Esophagus muscularis mucosa (tissue), 4 donors: Measurements from ENCODE around the gene UCP2. TPM values are rescaled to one million over a fixed set of nuclear protein-coding genes. Genes with fewer than 3 reads are reported as not detected.
A peak's percentile ranks its signal among the peaks of the same experiment; 100 is the strongest.

ENCODE experiments used
- DNase-seq: peaks from one replicate; pipeline ENCODE4 v3.0.0-alpha.2; 2017; ENCODE audit errors: extremely low spot score
- H3K27ac ChIP-seq, 4 donors: fragments of 200-600 bp; sonication (generic); replicated peaks in 1 of 4; 1 replicate in 3 of 4; 2 replicates in 1 of 4; pipeline ENCODE4 v1.5.1; 2016 to 2019; ENCODE audit warnings: mild to moderate bottlenecking in 1 of 4
- H3K27me3 ChIP-seq, 4 donors: fragments of 200-600 bp; sonication (generic); one replicate each; pipeline versions ENCODE4 v1.5.1 to v1.6.0; 2016 to 2019
- H3K36me3 ChIP-seq, 4 donors: fragments of 200-600 bp; sonication (generic); one replicate each; pipeline ENCODE4 v1.5.1; 2016 to 2019
- H3K4me1 ChIP-seq, 4 donors: fragments of 200-600 bp; sonication (generic); one replicate each; pipeline ENCODE4 v1.5.1; 2016 to 2019
- H3K4me3 ChIP-seq, 4 donors: fragments of 200-600 bp; sonication (generic); 1 replicate in 2 of 4; 2 replicates in 2 of 4; pipeline ENCODE4 v1.5.1; 2016 to 2019; ENCODE audit warnings: mild to moderate bottlenecking in 4 of 4, moderate library complexity in 1 of 4
- H3K9me3 ChIP-seq, 4 donors: fragments of 200-600 bp; sonication (generic); 1 replicate in 3 of 4; 2 replicates in 1 of 4; pipeline ENCODE4 v1.5.1; 2016 to 2019
- CTCF ChIP-seq, 3 experiments: fragments of 200-600 bp in 2 of 3; fragments of 450-650 bp in 1 of 3; sonication (generic) in 2 of 3; IDR thresholded peaks; one replicate each; pipeline ENCODE4 v1.5.1; 2017 to 2019; ENCODE audit warnings: antibody characterized with exemption in 3 of 3, mild to moderate bottlenecking in 2 of 3, moderate library complexity in 1 of 3
- EP300 ChIP-seq: sonication (generic); formaldehyde crosslinking; IDR thresholded peaks from one replicate; pipeline ENCODE4 v1.6.1; 2017; ENCODE audit warnings: antibody characterized with exemption
- POLR2A ChIP-seq: fragments of 450-650 bp; IDR thresholded peaks from one replicate; pipeline ENCODE4 v1.6.1; 2017; ENCODE audit warnings: antibody characterized with exemption, moderate library complexity, mild to moderate bottlenecking, low read depth
- POLR2AphosphoS5 ChIP-seq, 2 donors: sonication (generic); formaldehyde crosslinking; IDR thresholded peaks; one replicate each; pipeline ENCODE4 v1.6.1; 2017; ENCODE audit warnings: antibody characterized with exemption in 2 of 2
- WGBS: methylation state at CpG from one replicate; pipeline ENCODE4 v1.1.5; 2018; 5-methylcytosine and 5-hydroxymethylcytosine counted together
- intact Hi-C: fragments of 100-400 bp; cut with DNase I; formaldehyde crosslinking; loops from one replicate; pipeline ENCODE4 v1.15.1; 2023
- total RNA-seq, 4 donors: library from RNA; depleted of rRNA; stranded (reverse); fragments of >200 nt; gene quantifications; one replicate each; pipeline versions ENCODE4 v1.1.0 to v1.2.1, GENCODE V29; 2016

The UCP2 gene
- total RNA-seq, 4 donors from 2014 or later = 22.4 to 43.6 (median 30.9) TPM

GRCh38 chr11:74019104-74019738, 36.6 kb upstream of the UCP2 start:
- peaks cover 0 to 46% (median 8%) of the 10 kb centered on the region in 4 donors for H3K36me3 ChIP-seq
- 65% methylated on average over 3 of the region's 4 CpGs for WGBS
- H3K27me3 ChIP-seq = no peaks in the 10 kb centered on the region
- no peak for DNase-seq
- H3K4me1 ChIP-seq = peaks cover 24 to 36% (median 25%) of the 10 kb centered on the region in 4 donors
- peak overlapping the region; percentile 68 to 76 (median 72) for H3K27ac ChIP-seq
- TF ChIP-seq POLR2A (no peak), POLR2AphosphoS5 (IDR thresholded peaks at IDR 0.05) (no peak)
- intact Hi-C loops = no loop called here
- no peaks in the 10 kb centered on the region for H3K9me3 ChIP-seq
- no peak overlapping the region for H3K4me3 ChIP-seq

- intact Hi-C loops = no loop called here
- 69% methylated on average over 7 of the region's 9 CpGs for WGBS
- H3K36me3 ChIP-seq = peaks cover 0 to 51% (median 15%) of the 10 kb centered on the region in 4 donors
- peak; percentile 97 for DNase-seq
- TF ChIP-seq POLR2AphosphoS5 (IDR thresholded peaks at IDR 0.05) (peak; percentile 55 to 62), CTCF (IDR thresholded peaks at IDR 0.05) (no peak)
- peaks cover 24 to 36% (median 25%) of the 10 kb centered on the region in 4 donors for H3K4me1 ChIP-seq
- no peak overlapping the region for H3K4me3 ChIP-seq
- H3K9me3 ChIP-seq = no peaks in the 10 kb centered on the region
- H3K27ac ChIP-seq = peak overlapping the region; percentile 68 to 76 (median 72)
- H3K27me3 ChIP-seq = no peaks in the 10 kb centered on the region
Observed at GRCh38 chr11:74018331-74019005, 35.8 kb upstream of the UCP2 start.

GRCh38 chr11:74017631-74018030, 35.0 kb upstream of the UCP2 start:
- intact Hi-C loops = no loop called here
- no peak for DNase-seq
- Histone ChIP-seq H3K27me3 (no peaks in the 10 kb centered on the region), H3K36me3 (peaks cover 0 to 51% (median 18%) of the 10 kb centered on the region in 4 donors), H3K27ac (peak overlapping the region; percentile 68 to 76 (median 72)), H3K4me3 (no peak overlapping the region), H3K4me1 (peaks cover 24 to 36% (median 25%) of the 10 kb centered on the region in 4 donors), H3K9me3 (no peaks in the 10 kb centered on the region)
- 85% methylated on average over 2 of the region's 3 CpGs for WGBS
- TF ChIP-seq EP300 = no peak

GRCh38 chr11:74015919-74016684, 33.5 kb upstream of the UCP2 start:
- DNase-seq = no peak
- Histone ChIP-seq H3K4me1 (peaks cover 27 to 43% (median 29%) of the 10 kb centered on the region in 4 donors), H3K36me3 (peaks cover 0 to 58% (median 20%) of the 10 kb centered on the region in 4 donors), H3K9me3 (no peaks in the 10 kb centered on the region), H3K27ac (no peak overlapping the region), H3K4me3 (no peak overlapping the region), H3K27me3 (no peaks in the 10 kb centered on the region)
- WGBS = 98% methylated on average over 5 of the region's 5 CpGs
- intact Hi-C loops = no loop called here
- TF ChIP-seq POLR2AphosphoS5 (IDR thresholded peaks at IDR 0.05) (no peak), POLR2A (no peak), CTCF (IDR thresholded peaks at IDR 0.05) (no peak), EP300 (no peak)

GRCh38 chr11:74014880-74015279, 32.2 kb upstream of the UCP2 start:
- peaks cover 0 to 57% (median 20%) of the 10 kb centered on the region in 4 donors for H3K36me3 ChIP-seq
- H3K27me3 ChIP-seq = no peaks in the 10 kb centered on the region
- H3K4me1 ChIP-seq = peaks cover 26 to 34% (median 29%) of the 10 kb centered on the region in 4 donors
- 79% methylated on average over 2 of the region's 2 CpGs for WGBS
- TF ChIP-seq CTCF (IDR thresholded peaks at IDR 0.05) (no peak), EP300 (no peak)
- intact Hi-C loops = no loop called here
- H3K4me3 ChIP-seq = no peak overlapping the region
- DNase-seq = no peak
- no peak overlapping the region for H3K27ac ChIP-seq
- no peaks in the 10 kb centered on the region for H3K9me3 ChIP-seq
